ENCODE results near the gene SNX3.
"Not testable (repeated sequence)": the region's sequence is repeated elsewhere in the genome, so short reads cannot be mapped to it uniquely, and the experiment has no call there.

The SNX3 gene

GRCh38 chr6:108260126-108260808, 573 bp downstream of the SNX3 start:
- DNase-seq (ENCODE audit: low spot score), result peak; percentile 73

GRCh38 chr6:108254433-108255410, 6.1 kb downstream of the SNX3 start:
- no peak for DNase-seq (ENCODE audit: low spot score)

- no peak for DNase-seq (ENCODE audit: low spot score)
These were observed 7.6 kb downstream of the SNX3 start for GRCh38 chr6:108253241-108253640.

GRCh38 chr6:108252055-108252454, 8.8 kb downstream of the SNX3 start:
- no peak for DNase-seq (ENCODE audit: low spot score)

- no peak for DNase-seq (ENCODE audit: low spot score)
These were observed 9.6 kb downstream of the SNX3 start for GRCh38 chr6:108251252-108251651.

- DNase-seq (ENCODE audit: low spot score), result no peak
These were observed 10.5 kb downstream of the SNX3 start for GRCh38 chr6:108250240-108250866.

GRCh38 chr6:108247965-108248536, 12.8 kb downstream of the SNX3 start:
- DNase-seq (ENCODE audit: low spot score), result no peak

GRCh38 chr6:108245095-108245494, 15.7 kb downstream of the SNX3 start:
- not testable (repeated sequence) for DNase-seq (ENCODE audit: low spot score)

GRCh38 chr6:108243836-108244235, 17.0 kb downstream of the SNX3 start:
- no peak for DNase-seq (ENCODE audit: low spot score)

- DNase-seq (ENCODE audit: low spot score), result no peak
These were observed 18.1 kb downstream of the SNX3 start for GRCh38 chr6:108242721-108243120.

GRCh38 chr6:108242259-108242658, 18.6 kb downstream of the SNX3 start:
- DNase-seq (ENCODE audit: low spot score), result no peak

- DNase-seq (ENCODE audit: low spot score), result no peak
These were observed 22.5 kb downstream of the SNX3 start for GRCh38 chr6:108238322-108238721.

GRCh38 chr6:108236791-108237190, 24.0 kb downstream of the SNX3 start:
- no peak for DNase-seq (ENCODE audit: low spot score)

- DNase-seq (ENCODE audit: low spot score), result no peak
These were observed 25.7 kb downstream of the SNX3 start for GRCh38 chr6:108235127-108235526.

GRCh38 chr6:108228416-108228815, 32.4 kb downstream of the SNX3 start:
- no peak for DNase-seq (ENCODE audit: low spot score)

- no peak for DNase-seq (ENCODE audit: low spot score)
These were observed 33.5 kb downstream of the SNX3 start for GRCh38 chr6:108227290-108227689.

GRCh38 chr6:108222504-108222903, 38.3 kb downstream of the SNX3 start:
- DNase-seq (ENCODE audit: low spot score), result no peak

GRCh38 chr6:108222064-108222463, 38.8 kb downstream of the SNX3 start:
- DNase-seq (ENCODE audit: low spot score), result no peak

- DNase-seq (ENCODE audit: low spot score), result no peak
These were observed 49.2 kb downstream of the SNX3 start for GRCh38 chr6:108211671-108212070.

GRCh38 chr6:108210556-108210955, 50.3 kb downstream of the SNX3 start:
- DNase-seq (ENCODE audit: low spot score), result no peak

- DNase-seq (ENCODE audit: low spot score), result no peak
These were observed 51.1 kb downstream of the SNX3 start for GRCh38 chr6:108209738-108210137.

- DNase-seq (ENCODE audit: low spot score), result no peak
These were observed 53.8 kb downstream of the SNX3 start for GRCh38 chr6:108207013-108207412.
